Hair follicle dermal papilla cell (primary cell): ENCODE measurements around the gene GET3. TPM values are rescaled to one million over a fixed set of nuclear protein-coding genes. Genes with fewer than 3 reads are reported as not detected.

Source experiments
- small RNA-seq: library from RNA; depleted of rRNA; stranded (forward); fragments of <200 nt; gene quantifications from one replicate; pipeline ENCODE3, GENCODE V24; 2012
- total RNA-seq: library from RNA; depleted of rRNA; stranded (reverse); fragments of >200 nt; gene quantifications from 2 replicates; pipeline ENCODE4 v1.2.3, GENCODE V29; 2012

Gene GET3
- total RNA-seq = 74.2 and 91.0 TPM in 2 replicates

GRCh38 chr19:12736995-12737834 lies at the start of gene GET3:
Gene GET3 (plus strand): TSS chr19:12737497. CDS start chr19:12737506, 9 bp downstream.

GRCh38 chr19:12696366-12697335 lies 40.6 kb upstream of the GET3 start, which contains the start of gene FBXW9:
Gene FBXW9 (minus strand): TSS chr19:12696631. CDS start chr19:12696581, 50 bp downstream.

GRCh38 chr19:12723641-12724426 lies 13.5 kb upstream of the GET3 start, which contains the start of gene TNPO2:
Gene TNPO2 (minus strand): TSS chr19:12723932. CDS start chr19:12720977, 2,955 bp downstream.

GRCh38 chr19:12751635-12752034 lies 14.3 kb downstream of the GET3 start, which contains the start of gene BEST2:
Gene BEST2 (plus strand): TSS chr19:12751791. CDS start chr19:12752593, 802 bp downstream.

GRCh38 chr19:12774588-12775555 lies 37.6 kb downstream of the GET3 start, which contains the start of gene HOOK2:
Gene HOOK2 (minus strand): TSS chr19:12775552. CDS start chr19:12775449, 103 bp downstream.

GRCh38 chr19:12791345-12792050 lies 54.2 kb downstream of the GET3 start, which contains the start of gene JUNB:
Gene JUNB (plus strand): TSS chr19:12791486. CDS start chr19:12791772, 286 bp downstream.

Small RNAs within 50 kb of the gene (small RNA-seq; reads per million reads assigned to genes)
- gene MIR5684 (2.4 reads per million, percentile 53 among the genes with 10 or more reads in this experiment), gene SNORD41 (19.5 reads per million, percentile 95 among the genes with 10 or more reads in this experiment)

Other genes starting within 250 kb of the GET3 start
- 6.9 and 10.5 TPM in 2 replicates for gene ZNF564, start 186.0 kb upstream of the GET3 start, total RNA-seq
- 5.8 and 6.5 TPM in 2 replicates for gene ZNF490, start 126.7 kb upstream of the GET3 start, total RNA-seq
- 16.0 and 18.3 TPM in 2 replicates for gene ZNF791, start 126.6 kb upstream of the GET3 start, total RNA-seq
- 48.8 and 55.5 TPM in 2 replicates for gene MAN2B1, start 70.8 kb upstream of the GET3 start, total RNA-seq
- gene WDR83, start 70.7 kb upstream of the GET3 start, total RNA-seq = 6.7 and 8.4 TPM in 2 replicates
- gene DHPS, start 55.6 kb upstream of the GET3 start, total RNA-seq = 49.5 and 58.8 TPM in 2 replicates
- gene GNG14, start 49.5 kb upstream of the GET3 start, total RNA-seq = not detected in 2 replicates
- gene FBXW9, start 40.9 kb upstream of the GET3 start, total RNA-seq = 10.4 and 12.3 TPM in 2 replicates
- 51.8 and 60.7 TPM in 2 replicates for gene TNPO2, start 13.6 kb upstream of the GET3 start, total RNA-seq
- gene TRIR, start 2.8 kb upstream of the GET3 start, total RNA-seq = 90.7 and 109 TPM in 2 replicates
- gene BEST2, start 14.3 kb downstream of the GET3 start, total RNA-seq = not detected in 2 replicates
- gene HOOK2, start 38.1 kb downstream of the GET3 start, total RNA-seq = 18.3 and 18.8 TPM in 2 replicates
- gene JUNB, start 54.0 kb downstream of the GET3 start, total RNA-seq = 175 and 240 TPM in 2 replicates
- 140 TPM in 2 replicates for gene PRDX2, start 64.3 kb downstream of the GET3 start, total RNA-seq
- not detected in 2 replicates for gene THSD8, start 64.6 kb downstream of the GET3 start, total RNA-seq
- gene RNASEH2A, start 69.1 kb downstream of the GET3 start, total RNA-seq = 3.7 and 6.2 TPM in 2 replicates
- gene RTBDN, start 97.1 kb downstream of the GET3 start, total RNA-seq = not detected in 2 replicates
- gene MAST1, start 101.0 kb downstream of the GET3 start, total RNA-seq = 0.16 and 0.36 TPM in 2 replicates
- gene DNASE2, start 144.0 kb downstream of the GET3 start, total RNA-seq = 32.3 and 33.5 TPM in 2 replicates
- not detected in 2 replicates for gene KLF1, start 149.7 kb downstream of the GET3 start, total RNA-seq
- 28.9 and 41.5 TPM in 2 replicates for gene GCDH, start 153.7 kb downstream of the GET3 start, total RNA-seq
- 0.24 TPM in 1 of 2 replicates, not detected in the other for gene SYCE2, start 181.8 kb downstream of the GET3 start, total RNA-seq
- 44.5 and 46.8 TPM in 2 replicates for gene FARSA, start 196.2 kb downstream of the GET3 start, total RNA-seq
- 2,301 and 2,540 TPM in 2 replicates for gene CALR, start 201.1 kb downstream of the GET3 start, total RNA-seq
- 94.6 and 95.3 TPM in 2 replicates for gene RAD23A, start 208.4 kb downstream of the GET3 start, total RNA-seq
- 12.0 and 17.6 TPM in 2 replicates for gene GADD45GIP1, start 219.7 kb downstream of the GET3 start, total RNA-seq
- 0.65 and 0.85 TPM in 2 replicates for gene DAND5, start 232.1 kb downstream of the GET3 start, total RNA-seq